Caco-2 (cell line): Measurements from ENCODE around the gene RHBDD1. TPM values are rescaled to one million over a fixed set of nuclear protein-coding genes. Genes with fewer than 3 reads are reported as not detected.

ENCODE experiments used
- BruUV-seq: library from RNA; stranded (reverse); fragments of 400-500 nt; replicated peaks from 2 replicates; lab custom pipeline; 2021; lab: Mats Ljungman, UMichigan
- CTCF ChIA-PET: fragments of 300-600 bp; sonication (Branson Sonifier 250); formaldehyde crosslinking; loops from one replicate; lab custom pipeline; 2022; ENCODE audit warnings: antibody characterized with exemption; lab: Charles Lee
- POLR2A ChIA-PET: fragments of 300-600 bp; sonication (Branson Sonifier 250); formaldehyde crosslinking; loops from one replicate; lab custom pipeline; 2022; ENCODE audit warnings: antibody characterized with exemption; lab: Charles Lee
- DNase-seq, 2 experiments: peaks; one replicate each; pipeline versions ENCODE4 v3.0.0 to v3.0.0-alpha.2; 2020 to 2022
- H3K27me3 ChIP-seq: replicated peaks from 2 replicates; pipeline ENCODE4 v1.6.0; 2011; ENCODE audit warnings: low read length; ENCODE audit not compliant: control insufficient read depth, insufficient read depth
- H3K36me3 ChIP-seq: 2 replicates; pipeline ENCODE4 v1.5.1; 2011; ENCODE audit warnings: low read length; ENCODE audit not compliant: control insufficient read depth, insufficient read depth
- H3K4me1 ChIP-seq: fragments of 250-450 bp; sonication (Bioruptor Pico); 2 replicates; pipeline ENCODE4 v1.5.1; 2020; ENCODE audit warnings: mild to moderate bottlenecking
- H3K4me3 ChIP-seq: 2 replicates; pipeline ENCODE4 v1.5.1; 2011; ENCODE audit warnings: low read depth, mild to moderate bottlenecking, control low read depth, low read length
- H3K9me3 ChIP-seq: fragments of 250-450 bp; sonication (Bioruptor Pico); 2 replicates; pipeline ENCODE4 v1.5.1; 2020; ENCODE audit warnings: mild to moderate bottlenecking, moderate library complexity
- H3K27ac Mint-ChIP-seq: one replicate; pipeline ENCODE4 v1.8.0; 2022; ENCODE audit warnings: mixed read lengths; ENCODE audit not compliant: unreplicated experiment
- H3K27me3 Mint-ChIP-seq: one replicate; pipeline ENCODE4 v1.8.0; 2022; ENCODE audit warnings: mixed read lengths; ENCODE audit not compliant: insufficient read depth, unreplicated experiment
- H3K36me3 Mint-ChIP-seq: one replicate; pipeline ENCODE4 v1.8.0; 2022; ENCODE audit warnings: mild to moderate bottlenecking, mixed read lengths; ENCODE audit not compliant: insufficient read depth, unreplicated experiment
- H3K4me1 Mint-ChIP-seq: one replicate; pipeline ENCODE4 v1.8.0; 2022; ENCODE audit warnings: low read depth, mixed read lengths; ENCODE audit not compliant: unreplicated experiment
- H3K4me3 Mint-ChIP-seq: one replicate; pipeline ENCODE4 v1.8.0; 2022; ENCODE audit warnings: mild to moderate bottlenecking, moderate library complexity, mixed read lengths; ENCODE audit not compliant: unreplicated experiment
- H3K9me3 Mint-ChIP-seq: one replicate; pipeline ENCODE4 v1.8.0; 2022; ENCODE audit warnings: mixed read lengths; ENCODE audit not compliant: unreplicated experiment
- intact Hi-C: fragments of 100-400 bp; cut with micrococcal nuclease; formaldehyde crosslinking; loops from one replicate; pipeline ENCODE4 v1.10.0; 2022; ENCODE audit not compliant: unreplicated experiment
- total RNA-seq: library from RNA; stranded (reverse); gene quantifications from 2 replicates; pipeline ENCODE4 v1.2.3, GENCODE V29; 2022
- TF ChIP-seq, protein P1 (sequence below), 2 experiments: fragments of 200-600 bp in 1 of 2; IDR thresholded peaks; 1 replicate in 1 of 2; 2 replicates in 1 of 2; pipeline versions ENCODE4 v1.5.1 to v1.8.0; 2011 to 2022; ENCODE audit warnings: antibody characterized with exemption in 1 of 2, control low read depth in 1 of 2, inconsistent platforms in 1 of 2, low read depth in 1 of 2, low read length in 1 of 2, mild to moderate bottlenecking in 1 of 2, moderate library complexity in 1 of 2; ENCODE audit not compliant: insufficient read depth in 1 of 2, severe bottlenecking in 1 of 2, unreplicated experiment in 1 of 2

RHBDD1 gene
- total RNA-seq, 1 experiment from 2014 or later, result 14.3 TPM

DNA sequence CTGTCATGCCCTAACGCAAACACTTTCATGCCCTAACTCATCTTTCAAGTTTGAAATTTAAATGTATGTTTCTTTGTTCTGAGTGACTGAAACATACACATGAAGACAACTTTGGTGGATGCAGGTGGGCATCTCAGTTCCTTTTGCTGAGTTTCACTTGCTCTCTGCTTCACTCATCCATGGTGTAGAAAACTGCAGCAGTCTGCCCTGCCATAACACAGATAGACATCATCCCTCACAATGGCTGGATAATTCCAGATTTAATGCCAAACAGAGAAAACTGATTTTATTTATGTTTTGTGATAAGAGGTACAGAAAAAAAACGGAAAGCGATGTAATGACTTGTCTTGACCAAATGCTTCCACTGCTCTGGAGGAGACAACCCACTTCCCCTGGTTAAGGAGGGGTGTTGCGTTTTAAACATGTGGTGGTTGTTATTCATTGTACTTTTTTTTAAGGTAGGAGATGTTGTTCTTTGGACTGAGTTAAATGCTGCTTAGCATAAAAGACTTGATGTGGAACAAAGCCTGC is 70.4 kb downstream of the RHBDD1 start:
- no peak overlapping the region for H3K4me3 Mint-ChIP-seq

DNA sequence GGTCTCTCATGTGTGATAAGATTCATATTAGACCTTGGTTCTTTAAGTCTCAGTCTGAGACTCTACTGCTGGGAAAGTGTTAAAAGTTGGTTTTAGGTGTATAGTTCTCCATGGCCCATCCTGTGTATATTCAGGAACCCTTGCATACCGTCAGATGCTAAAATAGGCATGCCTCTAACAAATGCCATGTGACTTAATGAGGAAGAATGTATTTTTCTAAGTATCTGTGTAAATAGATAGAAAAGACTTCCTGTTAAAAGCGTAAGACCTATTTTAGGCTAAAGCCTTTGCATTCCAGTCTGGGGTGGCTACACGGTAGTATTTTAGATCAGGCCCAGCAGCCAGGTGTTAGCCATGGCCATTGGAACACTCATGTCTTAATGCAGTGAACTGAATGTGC is 73.3 kb downstream of the RHBDD1 start:
- CTCF ChIA-PET, result no interaction called here
- POLR2A ChIA-PET, result no interaction called here
- no peaks in the 10 kb centered on the region for H3K36me3 Mint-ChIP-seq

More for the DNA sequence above, 70.4 kb downstream of the RHBDD1 start:
- BruUV-seq, result no TSS peak
- Histone ChIP-seq H3K4me3 (no peak overlapping the region), H3K36me3 (no peaks in the 10 kb centered on the region), H3K9me3 (no peaks in the 10 kb centered on the region), H3K4me1 (no peaks in the 10 kb centered on the region), H3K27me3 (no peaks in the 10 kb centered on the region)
- no peaks in the 10 kb centered on the region for H3K36me3 Mint-ChIP-seq
- ChIA-PET POLR2A (no interaction called here), CTCF (no interaction called here)
- intact Hi-C loops, result no loop called here
- TF ChIP-seq, protein P1, sequence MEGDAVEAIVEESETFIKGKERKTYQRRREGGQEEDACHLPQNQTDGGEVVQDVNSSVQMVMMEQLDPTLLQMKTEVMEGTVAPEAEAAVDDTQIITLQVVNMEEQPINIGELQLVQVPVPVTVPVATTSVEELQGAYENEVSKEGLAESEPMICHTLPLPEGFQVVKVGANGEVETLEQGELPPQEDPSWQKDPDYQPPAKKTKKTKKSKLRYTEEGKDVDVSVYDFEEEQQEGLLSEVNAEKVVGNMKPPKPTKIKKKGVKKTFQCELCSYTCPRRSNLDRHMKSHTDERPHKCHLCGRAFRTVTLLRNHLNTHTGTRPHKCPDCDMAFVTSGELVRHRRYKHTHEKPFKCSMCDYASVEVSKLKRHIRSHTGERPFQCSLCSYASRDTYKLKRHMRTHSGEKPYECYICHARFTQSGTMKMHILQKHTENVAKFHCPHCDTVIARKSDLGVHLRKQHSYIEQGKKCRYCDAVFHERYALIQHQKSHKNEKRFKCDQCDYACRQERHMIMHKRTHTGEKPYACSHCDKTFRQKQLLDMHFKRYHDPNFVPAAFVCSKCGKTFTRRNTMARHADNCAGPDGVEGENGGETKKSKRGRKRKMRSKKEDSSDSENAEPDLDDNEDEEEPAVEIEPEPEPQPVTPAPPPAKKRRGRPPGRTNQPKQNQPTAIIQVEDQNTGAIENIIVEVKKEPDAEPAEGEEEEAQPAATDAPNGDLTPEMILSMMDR (IDR thresholded peaks at IDR 0.05; ENCODE audit: insufficient read depth in 1 of 2, low read depth in 1 of 2, low read length in 1 of 2, severe bottlenecking in 1 of 2, unreplicated experiment in 1 of 2), result no peak
- DNase-seq, result no peak
- no peaks in the 10 kb centered on the region for H3K27me3 Mint-ChIP-seq
- H3K4me1 Mint-ChIP-seq, result no peaks in the 10 kb centered on the region
- H3K9me3 Mint-ChIP-seq, result no peaks in the 10 kb centered on the region
- H3K27ac Mint-ChIP-seq, result no peak overlapping the region

DNA sequence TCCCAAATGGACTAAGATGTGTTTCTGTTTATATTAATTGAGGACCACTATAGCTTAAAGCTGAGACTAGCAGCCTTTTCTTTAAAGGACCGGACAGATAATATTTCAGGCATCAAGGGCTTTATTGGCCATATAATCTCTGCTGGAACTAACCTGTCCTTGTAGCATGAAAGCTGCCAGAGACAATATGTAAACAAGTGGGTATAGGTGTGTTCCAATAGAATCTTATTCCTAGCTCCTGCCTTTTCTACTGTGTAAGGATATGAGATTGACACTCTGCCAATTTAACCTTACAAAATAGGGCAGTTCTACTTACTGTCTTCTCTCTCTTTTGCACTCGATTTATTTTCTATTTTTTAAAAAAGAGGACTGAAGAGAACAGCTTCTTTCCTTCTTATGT is 74.0 kb downstream of the RHBDD1 start:
- H3K4me3 ChIP-seq, result no peak overlapping the region
- no peaks in the 10 kb centered on the region for H3K36me3 ChIP-seq
- H3K36me3 Mint-ChIP-seq, result no peaks in the 10 kb centered on the region
- CTCF ChIA-PET, result no interaction called here
- no peaks in the 10 kb centered on the region for H3K9me3 ChIP-seq
- no peak for DNase-seq
- POLR2A ChIA-PET, result no interaction called here
- H3K27me3 ChIP-seq, result no peaks in the 10 kb centered on the region
- no peaks in the 10 kb centered on the region for H3K4me1 ChIP-seq
- H3K4me3 Mint-ChIP-seq, result no peak overlapping the region
- no TSS peak for BruUV-seq
- H3K27me3 Mint-ChIP-seq, result no peaks in the 10 kb centered on the region
- H3K9me3 Mint-ChIP-seq, result no peaks in the 10 kb centered on the region
- H3K4me1 Mint-ChIP-seq, result no peaks in the 10 kb centered on the region
- intact Hi-C loops, result no loop called here
- no peak overlapping the region for H3K27ac Mint-ChIP-seq
- TF ChIP-seq, protein P1 (IDR thresholded peaks at IDR 0.05; ENCODE audit: insufficient read depth in 1 of 2, low read depth in 1 of 2, low read length in 1 of 2, severe bottlenecking in 1 of 2, unreplicated experiment in 1 of 2), result no peak

More for the DNA sequence above, 73.3 kb downstream of the RHBDD1 start:
- intact Hi-C loops, result no loop called here
- TF ChIP-seq, protein P1 (IDR thresholded peaks at IDR 0.05; ENCODE audit: insufficient read depth in 1 of 2, low read depth in 1 of 2, low read length in 1 of 2, severe bottlenecking in 1 of 2, unreplicated experiment in 1 of 2), result no peak
- Mint-ChIP-seq H3K9me3 (no peaks in the 10 kb centered on the region), H3K4me3 (no peak overlapping the region), H3K4me1 (no peaks in the 10 kb centered on the region), H3K27ac (no peak overlapping the region), H3K27me3 (no peaks in the 10 kb centered on the region)
- no peaks in the 10 kb centered on the region for H3K36me3 ChIP-seq
- BruUV-seq, result no TSS peak
- no peaks in the 10 kb centered on the region for H3K9me3 ChIP-seq
- no peak overlapping the region for H3K4me3 ChIP-seq
- H3K4me1 ChIP-seq, result no peaks in the 10 kb centered on the region
- no peak for DNase-seq
- no peaks in the 10 kb centered on the region for H3K27me3 ChIP-seq
